B cell (primary cell): ENCODE data around the gene SALL3. TPM values are rescaled to one million over a fixed set of nuclear protein-coding genes. Genes with fewer than 3 reads are reported as not detected.

Experiments
- ATAC-seq: fragments of 200-7000 bp; cut with Tn5 transposase; one replicate; pipeline ENCODE4 v1.10.0; 2021; ENCODE audit warnings: low read depth, mild to moderate bottlenecking, moderate number of reproducible peaks, moderate library complexity
- CTCF ChIA-PET: fragments of 350-600 bp; sonication (Branson Sonifier 250); formaldehyde crosslinking; loops from one replicate; lab custom pipeline; 2021; ENCODE audit warnings: antibody characterized with exemption, inconsistent platforms; lab: Charles Lee
- POLR2A ChIA-PET: fragments of 350-600 bp; sonication (Branson Sonifier 250); formaldehyde crosslinking; loops from one replicate; lab custom pipeline; 2021; ENCODE audit warnings: antibody characterized with exemption; lab: Charles Lee
- DNase-seq: peaks from one replicate; pipeline ENCODE4 v3.0.0; 2013
- H2AFZ ChIP-seq: 2 replicates; pipeline ENCODE4 v1.6.1; 2012; ENCODE audit warnings: mild to moderate bottlenecking, low read depth, low read length; ENCODE audit not compliant: insufficient read depth, poor library complexity, severe bottlenecking
- H3K27ac ChIP-seq, 2 donors: 1 replicate in 1 of 2; 2 replicates in 1 of 2; pipeline ENCODE4 v1.5.1; 2012 to 2013; ENCODE audit warnings: low read length in 2 of 2, mild to moderate bottlenecking in 2 of 2, moderate library complexity in 1 of 2
- H3K27me3 ChIP-seq, 4 experiments: fragments of 200-600 bp in 1 of 4; sonication (generic) in 1 of 4; replicated peaks in 1 of 4; 1 replicate in 2 of 4; 2 replicates in 2 of 4; pipeline versions ENCODE4 v1.6.1 to v1.7.0; 2013 to 2016; ENCODE audit warnings: low read length in 3 of 4, mild to moderate bottlenecking in 2 of 4, mixed read lengths in 1 of 4, moderate library complexity in 1 of 4; ENCODE audit not compliant: insufficient read depth in 4 of 4, control insufficient read depth in 3 of 4; ENCODE audit errors: control extremely low read depth in 1 of 4
- H3K36me3 ChIP-seq, 2 experiments: replicated peaks in 1 of 2; 1 replicate in 1 of 2; 2 replicates in 1 of 2; pipeline versions ENCODE4 v1.6.1 to v1.7.1; 2013; ENCODE audit warnings: low read length in 1 of 2; ENCODE audit not compliant: insufficient read depth in 2 of 2, control insufficient read depth in 1 of 2; ENCODE audit errors: control extremely low read depth in 1 of 2, extremely low read depth in 1 of 2
- H3K4me1 ChIP-seq, 2 donors: fragments of 200-600 bp in 1 of 2; sonication (generic) in 1 of 2; 1 replicate in 1 of 2; 2 replicates in 1 of 2; pipeline versions ENCODE4 v1.5.1 to v1.6.1; 2013 to 2017; ENCODE audit warnings: low read length in 2 of 2; ENCODE audit not compliant: control insufficient read depth in 2 of 2, insufficient read depth in 2 of 2
- H3K4me2 ChIP-seq: replicated peaks from 2 replicates; pipeline ENCODE3; 2012; ENCODE audit warnings: mild to moderate bottlenecking, low read depth, low read length; ENCODE audit not compliant: poor library complexity, severe bottlenecking
- H3K4me3 ChIP-seq, 5 experiments: fragments of 200-600 bp in 1 of 5; sonication (generic) in 1 of 5; 1 replicate in 3 of 5; 2 replicates in 2 of 5; pipeline versions ENCODE4 v1.5.1 to v1.7.0; 2011 to 2016; ENCODE audit warnings: low read length in 4 of 5, mild to moderate bottlenecking in 4 of 5, low read depth in 2 of 5, control low read depth in 1 of 5, moderate library complexity in 1 of 5; ENCODE audit not compliant: insufficient read depth in 1 of 5; ENCODE audit errors: control extremely low read depth in 1 of 5, extremely low read depth in 1 of 5
- H3K79me2 ChIP-seq: fragments of 200-600 bp; sonication (generic); one replicate; pipeline ENCODE4 v1.6.0; 2016; ENCODE audit warnings: low read length; ENCODE audit not compliant: control insufficient read depth, insufficient read depth
- H3K9ac ChIP-seq: fragments of 200-600 bp; sonication (generic); 2 replicates; pipeline ENCODE4 v1.6.1; 2017; ENCODE audit warnings: mild to moderate bottlenecking, low read length, moderate library complexity
- H3K9me3 ChIP-seq, 3 donors: one replicate each; pipeline versions ENCODE4 v1.6.1 to v1.7.1; 2013; ENCODE audit warnings: low read length in 2 of 3; ENCODE audit not compliant: control insufficient read depth in 2 of 3, insufficient read depth in 1 of 3; ENCODE audit errors: control extremely low read depth in 1 of 3
- H4K20me1 ChIP-seq: 2 replicates; pipeline ENCODE4 v1.6.0; 2012; ENCODE audit warnings: mild to moderate bottlenecking, low read length; ENCODE audit not compliant: insufficient read depth, control insufficient read depth, poor library complexity, severe bottlenecking
- H3K27ac Mint-ChIP-seq: one replicate; pipeline ENCODE4 v1.8.0; 2021; ENCODE audit warnings: mixed read lengths
- H3K27me3 Mint-ChIP-seq: one replicate; pipeline ENCODE4 v1.8.0; 2021; ENCODE audit warnings: mixed read lengths
- H3K4me1 Mint-ChIP-seq: one replicate; pipeline ENCODE4 v1.8.0; 2021; ENCODE audit warnings: mixed read lengths
- H3K4me3 Mint-ChIP-seq: one replicate; pipeline ENCODE4 v1.8.0; 2021; ENCODE audit warnings: mixed read lengths
- H3K9me3 Mint-ChIP-seq: one replicate; pipeline ENCODE4 v1.8.0; 2022; ENCODE audit warnings: mixed read lengths; ENCODE audit not compliant: insufficient read depth
- EZH2 ChIP-seq: IDR thresholded peaks from 2 replicates; pipeline ENCODE4 v1.6.1; 2012; ENCODE audit warnings: borderline replicate concordance, low read depth, mild to moderate bottlenecking, moderate library complexity, low read length; ENCODE audit not compliant: insufficient read depth, poor library complexity, severe bottlenecking
- whole genome bisulfite sequencing: methylation state at CpG from one replicate; pipeline ENCODE4 v1.1.5; 2013; ENCODE audit warnings: missing lambda C conversion rate; ENCODE audit not compliant: insufficient coverage; 5-methylcytosine and 5-hydroxymethylcytosine counted together
- intact Hi-C: fragments of 100-400 bp; cut with micrococcal nuclease; formaldehyde crosslinking; loops from one replicate; pipeline ENCODE4 v1.10.0; 2022
- polyA plus RNA-seq: library from polyadenylated mRNA; depleted of rRNA; stranded (reverse); fragments of >200 nt; gene quantifications from 2 replicates; pipeline ENCODE4 v1.2.3, GENCODE V29; 2012
- total RNA-seq, 2 donors: library from RNA; stranded (reverse); fragments of 120-200 nt in 1 of 2; gene quantifications; 1 replicate in 1 of 2; 2 replicates in 1 of 2; pipeline versions ENCODE4 v1.2.3 to v1.2.4, GENCODE V29; 2013 to 2022
- TF ChIP-seq, protein P1 (sequence below): fragments of 200-600 bp; IDR thresholded peaks from one replicate; pipeline ENCODE4 v1.8.0; 2022; ENCODE audit warnings: antibody characterized with exemption, mild to moderate bottlenecking

SALL3 gene
- total and polyA plus RNA-seq, 2 donors (not counting 1 experiment from before 2014, with no cell fraction given) = not detected

DNA sequence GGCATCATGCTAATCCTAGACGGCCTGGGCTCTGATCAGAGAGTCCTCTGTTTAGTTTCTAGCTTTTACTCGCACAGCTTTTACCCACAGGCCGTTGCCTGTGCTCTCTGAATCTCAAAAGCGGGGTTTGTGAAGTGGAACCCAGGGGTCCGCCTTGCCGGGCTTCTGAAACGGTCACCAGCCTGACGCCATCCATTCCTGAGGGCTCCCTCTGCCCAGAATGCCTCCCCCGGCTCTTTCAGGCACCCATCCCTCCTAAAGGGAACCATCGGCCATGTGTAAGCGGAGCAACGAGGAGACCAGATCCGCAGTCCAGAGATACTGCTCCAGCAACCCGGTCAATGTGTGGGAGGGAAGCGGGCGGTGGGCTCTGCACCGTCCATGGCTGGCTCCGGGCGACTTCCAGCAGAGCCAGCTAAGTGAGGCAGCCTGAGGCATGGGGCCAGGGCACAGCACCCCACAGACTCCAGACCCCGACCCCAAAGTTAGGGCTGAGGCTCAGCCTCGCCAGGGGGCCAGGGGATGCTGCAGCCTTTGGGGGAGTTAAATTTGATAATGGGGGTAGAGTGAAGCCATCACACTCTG, 28.8 kb downstream of the SALL3 start:
- 94% methylated on average over 21 of the region's 21 CpGs for WGBS
- H3K27me3 Mint-ChIP-seq = peaks cover 3% of the 10 kb centered on the region
- H3K27ac ChIP-seq = no peak overlapping the region
- ChIA-PET CTCF (no interaction called here), POLR2A (no interaction called here)
- H3K9ac ChIP-seq = no peak overlapping the region
- H3K9me3 Mint-ChIP-seq = no peaks in the 10 kb centered on the region
- no peak for ATAC-seq
- H3K9me3 ChIP-seq = peaks cover 0 to 20% (median 0%) of the 10 kb centered on the region in 3 donors
- no peaks in the 10 kb centered on the region for H3K4me1 ChIP-seq
- DNase-seq = no peak
- no peak overlapping the region for H2AFZ ChIP-seq
- H3K27ac Mint-ChIP-seq = no peak overlapping the region
- H3K4me3 ChIP-seq = no peak overlapping the region
- no peak overlapping the region for H3K4me3 Mint-ChIP-seq
- intact Hi-C loops = no loop called here
- no peaks in the 10 kb centered on the region for H4K20me1 ChIP-seq
- H3K79me2 ChIP-seq = no peaks in the 10 kb centered on the region
- H3K27me3 ChIP-seq = peaks cover 0 to 2% (median 0%) of the 10 kb centered on the region in 4 experiments
- H3K4me2 ChIP-seq = no peak overlapping the region
- TF ChIP-seq, protein P1, sequence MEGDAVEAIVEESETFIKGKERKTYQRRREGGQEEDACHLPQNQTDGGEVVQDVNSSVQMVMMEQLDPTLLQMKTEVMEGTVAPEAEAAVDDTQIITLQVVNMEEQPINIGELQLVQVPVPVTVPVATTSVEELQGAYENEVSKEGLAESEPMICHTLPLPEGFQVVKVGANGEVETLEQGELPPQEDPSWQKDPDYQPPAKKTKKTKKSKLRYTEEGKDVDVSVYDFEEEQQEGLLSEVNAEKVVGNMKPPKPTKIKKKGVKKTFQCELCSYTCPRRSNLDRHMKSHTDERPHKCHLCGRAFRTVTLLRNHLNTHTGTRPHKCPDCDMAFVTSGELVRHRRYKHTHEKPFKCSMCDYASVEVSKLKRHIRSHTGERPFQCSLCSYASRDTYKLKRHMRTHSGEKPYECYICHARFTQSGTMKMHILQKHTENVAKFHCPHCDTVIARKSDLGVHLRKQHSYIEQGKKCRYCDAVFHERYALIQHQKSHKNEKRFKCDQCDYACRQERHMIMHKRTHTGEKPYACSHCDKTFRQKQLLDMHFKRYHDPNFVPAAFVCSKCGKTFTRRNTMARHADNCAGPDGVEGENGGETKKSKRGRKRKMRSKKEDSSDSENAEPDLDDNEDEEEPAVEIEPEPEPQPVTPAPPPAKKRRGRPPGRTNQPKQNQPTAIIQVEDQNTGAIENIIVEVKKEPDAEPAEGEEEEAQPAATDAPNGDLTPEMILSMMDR = no peak
- TF ChIP-seq EZH2 = no peak
- H3K36me3 ChIP-seq = no peaks in the 10 kb centered on the region
- H3K4me1 Mint-ChIP-seq = no peaks in the 10 kb centered on the region

DNA sequence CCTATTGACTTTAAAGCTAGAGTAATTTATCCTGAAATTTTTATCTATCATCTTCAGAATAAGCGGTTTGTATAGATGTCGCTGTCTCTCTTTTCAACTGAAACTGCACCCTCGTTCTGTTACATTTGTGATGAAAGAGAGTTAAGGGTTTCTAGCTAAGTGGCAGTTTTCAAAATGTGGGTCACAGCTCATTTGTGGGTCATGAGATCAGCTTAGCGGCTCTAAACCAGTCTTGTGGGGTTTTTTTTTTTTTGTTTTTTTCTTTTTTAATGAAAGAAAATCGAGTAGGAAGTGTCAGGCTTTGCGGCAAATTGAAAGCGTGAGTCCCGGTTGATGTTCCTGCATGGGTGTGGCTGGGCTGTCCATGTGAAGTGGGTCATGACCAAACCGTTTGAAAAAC, 31.2 kb downstream of the SALL3 start:
- TF ChIP-seq EZH2 = no peak
- TF ChIP-seq, protein P1 = no peak
- DNase-seq = no peak
- H3K27me3 Mint-ChIP-seq = peaks cover 3% of the 10 kb centered on the region
- intact Hi-C loops = no loop called here
- Histone ChIP-seq H3K27me3 (peaks cover 0 to 2% (median 0%) of the 10 kb centered on the region in 4 experiments), H4K20me1 (no peaks in the 10 kb centered on the region), H3K4me2 (no peak overlapping the region), H3K36me3 (no peaks in the 10 kb centered on the region), H3K9me3 (peaks cover 0 to 20% (median 0%) of the 10 kb centered on the region in 3 donors), H3K4me1 (no peaks in the 10 kb centered on the region), H3K4me3 (no peak overlapping the region), H3K79me2 (no peaks in the 10 kb centered on the region), H3K9ac (no peak overlapping the region), H2AFZ (no peak overlapping the region), H3K27ac (no peak overlapping the region)
- no peaks in the 10 kb centered on the region for H3K9me3 Mint-ChIP-seq
- 83% methylated on average over 4 of the region's 9 CpGs for WGBS
- ChIA-PET POLR2A (no interaction called here), CTCF (no interaction called here)
- no peak overlapping the region for H3K27ac Mint-ChIP-seq
- H3K4me1 Mint-ChIP-seq = no peaks in the 10 kb centered on the region
- H3K4me3 Mint-ChIP-seq = no peak overlapping the region
- ATAC-seq = no peak
